IPS-NIHi7 (cell line): Measurements from ENCODE around the gene CCND3.
"Not testable (repeated sequence)": the region's sequence is repeated elsewhere in the genome, so short reads cannot be mapped to it uniquely, and the experiment has no call there.

Experiments used
- DNase-seq: peaks from one replicate; pipeline ENCODE4 v3.0.0; 2012; ENCODE audit warnings: mixed read lengths; ENCODE audit errors: extremely low spot score

CCND3 gene

GRCh38 chr6:41947581-41948220 is 6.1 kb upstream of the CCND3 start:
- DNase-seq = no peak

GRCh38 chr6:41943456-41943855 is 1.8 kb upstream of the CCND3 start:
- no peak for DNase-seq

- not testable (repeated sequence) for DNase-seq
Observed at GRCh38 chr6:41942882-41943281, 1.3 kb upstream of the CCND3 start.

- no peak for DNase-seq
Observed at GRCh38 chr6:41942067-41942851, 651 bp upstream of the CCND3 start.

DNA sequence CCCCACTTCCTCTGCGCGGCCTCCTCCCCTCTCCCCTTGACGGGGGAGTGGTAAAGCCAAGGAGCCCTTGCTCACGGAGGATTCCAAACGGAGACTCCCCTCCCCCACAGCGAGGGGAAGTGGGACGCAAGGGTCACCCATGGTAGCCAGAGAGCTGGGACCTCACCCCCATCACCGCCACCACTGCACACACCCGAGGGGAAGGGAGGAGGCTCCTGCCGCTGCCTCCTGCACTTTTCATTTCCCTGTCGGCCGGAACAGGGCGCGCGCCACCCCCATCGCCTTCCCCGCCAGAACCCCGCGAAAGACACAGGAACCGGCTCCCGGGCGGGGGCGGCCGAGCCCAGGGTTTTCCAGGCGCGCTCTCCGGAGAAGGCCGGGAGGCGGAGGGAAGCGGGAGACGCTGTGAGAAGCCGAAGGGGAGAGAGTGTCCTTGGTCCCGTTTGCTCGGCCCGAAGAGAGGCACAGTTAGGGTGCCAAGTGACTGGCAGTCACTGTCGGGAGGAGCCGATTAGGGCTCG is 789 bp downstream of the CCND3 start:
- peak; percentile 21 for DNase-seq

- DNase-seq = peak; percentile 29
Observed at GRCh38 chr6:41939848-41940758, 1.5 kb downstream of the CCND3 start.

GRCh38 chr6:41939176-41939847 is 2.3 kb downstream of the CCND3 start:
- peak; percentile 59 for DNase-seq

DNA sequence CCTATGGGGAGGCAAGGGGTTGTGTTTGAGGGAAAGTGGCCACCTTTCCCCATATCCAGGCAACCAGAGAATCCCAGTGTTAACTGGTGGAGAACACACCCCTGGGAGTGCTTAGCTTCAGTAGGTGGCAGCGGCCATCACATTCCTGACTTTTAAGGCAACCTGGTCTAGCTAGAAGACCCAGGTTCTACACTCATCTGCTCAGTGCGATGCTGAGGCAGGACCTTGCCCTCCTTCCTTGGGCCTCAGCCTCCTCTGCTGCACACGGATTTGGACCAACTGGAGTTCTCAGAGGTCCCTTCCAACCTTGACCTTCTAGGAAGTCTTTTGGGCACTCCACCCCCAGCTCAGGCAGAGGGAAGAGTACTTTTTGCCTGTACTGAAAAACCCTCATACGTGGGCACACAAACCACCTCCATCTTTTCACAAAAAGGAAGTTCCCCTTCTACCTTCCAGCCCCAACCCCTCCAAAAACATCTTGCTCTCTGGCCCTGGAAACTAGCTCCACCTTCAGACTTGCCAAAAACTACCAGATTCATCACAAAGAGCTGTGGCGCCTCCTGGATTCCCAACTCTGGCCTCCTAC is 2.9 kb downstream of the CCND3 start:
- no peak for DNase-seq

GRCh38 chr6:41937861-41938574 is 3.6 kb downstream of the CCND3 start:
- DNase-seq = no peak

GRCh38 chr6:41937472-41937860 is 4.1 kb downstream of the CCND3 start:
- no peak for DNase-seq

DNA sequence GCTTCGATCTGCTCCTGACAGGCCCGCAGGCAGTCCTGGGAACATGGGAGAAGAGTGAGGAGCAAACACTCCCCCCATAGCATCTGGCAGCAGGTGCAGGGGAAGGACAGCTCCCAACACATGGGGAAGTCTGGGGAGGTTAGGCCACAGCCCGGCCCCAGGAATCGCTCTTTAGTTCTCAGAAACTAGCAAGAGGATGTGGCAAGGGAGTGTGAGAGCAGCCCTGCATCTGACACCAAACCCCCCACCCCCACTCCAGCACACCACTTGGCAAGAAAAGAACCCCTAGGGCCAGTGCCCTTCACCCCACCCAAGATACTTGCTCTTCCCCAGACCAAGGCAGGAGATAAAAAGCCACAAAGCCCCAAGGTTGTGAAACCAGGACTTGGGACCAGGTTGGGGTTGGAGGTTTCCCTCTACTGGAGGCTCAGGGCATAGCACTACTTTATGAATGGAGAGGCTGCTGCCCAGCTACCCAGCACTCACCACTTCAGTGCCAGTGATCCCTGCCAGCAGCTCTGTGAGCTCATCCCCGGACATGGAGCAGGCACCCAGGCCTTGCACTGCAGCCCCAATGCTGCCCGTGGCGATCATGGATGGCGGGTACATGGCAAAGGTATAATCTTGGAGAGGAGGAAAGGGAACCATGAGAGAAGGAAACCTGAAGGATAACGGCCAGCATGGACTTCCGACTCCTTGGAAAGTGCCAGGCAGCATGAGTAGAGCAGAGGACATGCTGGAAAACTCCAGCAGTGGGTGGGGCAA is 5.4 kb downstream of the CCND3 start:
- DNase-seq = peak; percentile 78

GRCh38 chr6:41935685-41936072 is 5.9 kb downstream of the CCND3 start:
- peak; percentile 17 for DNase-seq

DNA sequence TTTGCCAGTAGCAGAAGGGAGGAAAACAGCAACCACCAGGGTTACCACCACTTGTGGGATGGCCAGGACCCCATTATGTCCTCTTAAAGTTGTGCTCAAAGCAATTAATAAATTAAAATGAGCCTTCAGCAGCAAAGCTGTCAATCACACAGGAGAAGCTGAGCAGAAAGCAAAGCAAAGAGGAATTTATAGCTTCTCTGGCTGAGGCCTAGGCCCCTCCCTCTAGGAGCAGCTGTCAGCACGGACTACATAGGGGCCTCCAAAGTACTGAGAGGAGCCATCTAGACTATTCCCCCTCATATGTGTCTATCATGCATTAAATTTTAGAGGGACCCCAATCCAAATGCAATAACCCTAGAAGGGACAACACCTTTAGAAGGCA is 6.4 kb downstream of the CCND3 start:
- DNase-seq = no peak

GRCh38 chr6:41934278-41935192 is 7.1 kb downstream of the CCND3 start:
- DNase-seq = peak; percentile 18

DNA sequence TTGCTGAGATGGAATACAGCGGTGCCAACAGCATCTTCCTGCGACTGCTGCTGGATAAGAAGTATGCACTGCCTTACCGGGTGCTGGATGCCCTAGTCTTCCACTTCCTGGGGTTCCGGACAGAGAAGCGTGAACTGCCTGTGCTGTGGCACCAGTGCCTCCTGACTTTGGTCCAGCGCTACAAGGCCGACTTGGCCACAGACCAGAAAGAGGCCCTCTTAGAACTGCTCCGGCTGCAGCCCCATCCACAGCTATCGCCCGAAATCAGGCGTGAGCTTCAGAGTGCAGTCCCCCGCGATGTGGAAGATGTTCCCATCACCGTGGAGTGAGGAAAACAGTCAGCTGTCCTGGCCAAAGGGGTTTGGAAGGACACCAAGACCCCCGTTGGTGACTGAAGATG is 9.2 kb downstream of the CCND3 start:
- DNase-seq = no peak

- DNase-seq = no peak
Observed at GRCh38 chr6:41931792-41932191, 9.8 kb downstream of the CCND3 start.

- DNase-seq = no peak
Observed at GRCh38 chr6:41929924-41930323, 11.7 kb downstream of the CCND3 start.

GRCh38 chr6:41927253-41927652 is 14.4 kb downstream of the CCND3 start:
- no peak for DNase-seq

DNA sequence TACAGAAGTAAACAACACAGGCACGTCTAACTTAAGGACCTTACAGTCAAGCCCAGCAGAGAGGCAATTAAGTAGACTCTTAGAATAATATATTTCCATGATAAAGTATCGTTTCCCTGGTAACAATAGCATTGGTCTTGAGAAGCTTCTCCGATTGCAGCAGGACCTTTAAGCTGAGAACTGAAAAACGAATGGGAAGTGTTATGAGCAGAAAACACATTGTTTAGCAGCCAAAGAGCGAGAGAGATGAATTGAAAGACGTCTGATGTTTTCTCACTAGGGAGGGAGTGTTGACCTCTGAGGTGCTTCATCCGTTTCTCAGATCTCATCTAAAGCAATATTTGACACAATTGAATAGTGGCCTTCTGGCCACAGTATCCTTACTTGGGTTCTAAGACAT is 19.5 kb downstream of the CCND3 start:
- no peak for DNase-seq
